ENCODE results near the gene DPP4.

DPP4 gene

GRCh38 chr2:161947406-161947805 lies 126.6 kb downstream of the DPP4 start:
- DNase-seq: no peak

- DNase-seq: peak; percentile 40
These were observed 127.4 kb downstream of the DPP4 start for GRCh38 chr2:161946489-161947107.

GRCh38 chr2:161943011-161943410 lies 131.0 kb downstream of the DPP4 start:
- no peak for DNase-seq
